DOHH2 (cell line): ENCODE data around the gene POFUT2.

Experiments
- CTCF ChIP-seq: fragments of 200-600 bp; sonication (generic); IDR thresholded peaks from one replicate; pipeline ENCODE4 v1.5.1; 2014; ENCODE audit warnings: antibody characterized with exemption, mild to moderate bottlenecking, low read depth, low read length; ENCODE audit not compliant: poor library complexity, severe bottlenecking
- EZH2phosphoT487 ChIP-seq: fragments of 200-600 bp; sonication (generic); IDR thresholded peaks from 2 replicates; pipeline ENCODE4 v1.6.1; 2017; ENCODE audit warnings: borderline replicate concordance, mild to moderate bottlenecking, antibody characterized with exemption, low read length, moderate library complexity, mixed read lengths

- TF ChIP-seq CTCF: no peak
- no peak for TF ChIP-seq EZH2phosphoT487
Observed at GRCh38 chr21:45327441-45328197, 39.9 kb upstream of the POFUT2 start.
